Body of pancreas (tissue), 4 donors: ENCODE data around the gene MAML3.

Experiments
- POLR2A ChIP-seq, 3 donors: fragments of 450-650 bp; IDR thresholded peaks; one replicate each; pipeline ENCODE4 v1.6.1; 2016; ENCODE audit warnings: antibody characterized with exemption in 3 of 3, mild to moderate bottlenecking in 2 of 3
- TF ChIP-seq, protein P1 (sequence below), 7 experiments: fragments of 450-650 bp in 4 of 7; fragments of 200-600 bp in 3 of 7; sonication (generic) in 3 of 7; IDR thresholded peaks; one replicate each; pipeline ENCODE4 v1.5.1; 2016 to 2019; ENCODE audit warnings: antibody characterized with exemption in 7 of 7

GRCh38 chr4:139767585-139767984, 386.4 kb downstream of the MAML3 start:
- no peak for TF ChIP-seq POLR2A (IDR thresholded peaks at IDR 0.05)
- TF ChIP-seq, protein P1, sequence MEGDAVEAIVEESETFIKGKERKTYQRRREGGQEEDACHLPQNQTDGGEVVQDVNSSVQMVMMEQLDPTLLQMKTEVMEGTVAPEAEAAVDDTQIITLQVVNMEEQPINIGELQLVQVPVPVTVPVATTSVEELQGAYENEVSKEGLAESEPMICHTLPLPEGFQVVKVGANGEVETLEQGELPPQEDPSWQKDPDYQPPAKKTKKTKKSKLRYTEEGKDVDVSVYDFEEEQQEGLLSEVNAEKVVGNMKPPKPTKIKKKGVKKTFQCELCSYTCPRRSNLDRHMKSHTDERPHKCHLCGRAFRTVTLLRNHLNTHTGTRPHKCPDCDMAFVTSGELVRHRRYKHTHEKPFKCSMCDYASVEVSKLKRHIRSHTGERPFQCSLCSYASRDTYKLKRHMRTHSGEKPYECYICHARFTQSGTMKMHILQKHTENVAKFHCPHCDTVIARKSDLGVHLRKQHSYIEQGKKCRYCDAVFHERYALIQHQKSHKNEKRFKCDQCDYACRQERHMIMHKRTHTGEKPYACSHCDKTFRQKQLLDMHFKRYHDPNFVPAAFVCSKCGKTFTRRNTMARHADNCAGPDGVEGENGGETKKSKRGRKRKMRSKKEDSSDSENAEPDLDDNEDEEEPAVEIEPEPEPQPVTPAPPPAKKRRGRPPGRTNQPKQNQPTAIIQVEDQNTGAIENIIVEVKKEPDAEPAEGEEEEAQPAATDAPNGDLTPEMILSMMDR (IDR thresholded peaks at IDR 0.05) = no peak
